Hematopoietic multipotent progenitor cell treated with erythropoietin and hydrocortisone succinate and interleukin-3 and kit ligand, for 15 days (in vitro differentiated cells): ENCODE measurements around the gene SIRT2.

Experiments
- DNase-seq: peaks from one replicate; pipeline ENCODE4 v3.0.0-alpha.2; 2015; ENCODE audit warnings: low spot score

SIRT2 gene

DNA sequence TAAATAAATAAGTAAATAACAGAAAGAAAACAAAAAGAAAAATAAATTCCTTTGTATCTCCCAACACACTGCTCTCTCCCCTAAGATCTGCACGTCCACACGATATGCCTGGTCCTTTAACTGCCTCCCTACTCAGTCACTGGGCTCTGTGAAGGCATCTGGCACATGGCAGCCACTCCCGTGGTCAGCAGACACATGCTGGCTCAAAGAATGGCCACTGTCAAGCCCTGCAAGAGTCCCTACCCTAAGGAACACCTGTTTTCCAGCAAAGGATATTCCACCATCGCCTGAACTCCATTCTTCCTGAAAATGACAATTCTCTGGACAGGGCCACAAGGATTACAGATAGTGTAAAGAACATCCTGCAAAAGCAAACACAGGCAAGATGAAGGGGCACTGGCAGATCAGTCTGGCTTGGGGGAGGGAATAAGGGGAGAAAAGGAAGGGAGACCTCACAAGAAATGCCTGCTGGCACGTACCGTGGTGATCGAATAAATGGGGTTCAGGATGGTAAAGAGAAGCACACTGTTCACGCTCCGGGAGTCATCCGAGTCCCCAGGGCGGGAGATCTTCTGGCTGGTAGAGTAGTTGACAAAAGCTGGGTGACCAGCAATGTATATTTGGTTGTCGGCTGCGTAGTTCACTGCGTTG lies 53.9 kb downstream of the SIRT2 start:
- DNase-seq, result no peak

DNA sequence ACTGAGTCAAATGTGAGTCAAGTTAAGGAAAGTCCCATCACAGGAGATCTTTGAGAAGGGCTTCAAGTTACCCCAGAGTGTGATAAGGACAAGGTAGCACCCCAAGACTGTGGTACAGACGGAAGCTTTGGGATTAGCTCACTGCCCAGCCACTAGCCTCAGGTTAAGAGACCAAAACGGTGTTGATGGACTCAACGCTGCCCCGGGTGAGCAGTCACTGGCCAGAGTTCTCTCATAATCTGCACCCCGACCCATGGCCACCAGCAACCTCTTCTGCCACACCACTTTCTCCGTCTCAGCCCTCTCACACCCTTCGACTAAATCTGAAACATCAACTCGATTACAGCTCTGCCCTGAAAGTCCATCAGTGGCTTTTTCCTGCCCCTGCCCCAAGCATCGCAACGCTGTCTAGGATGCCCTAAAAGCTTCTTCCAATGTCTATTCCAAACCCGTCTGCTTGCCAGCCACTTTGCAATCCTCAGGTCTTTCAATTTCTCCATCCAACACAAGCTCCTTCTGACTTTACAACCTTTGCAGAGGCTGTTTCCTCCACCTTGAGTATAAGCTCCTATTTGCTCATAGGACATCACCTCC lies 55.2 kb downstream of the SIRT2 start:
- DNase-seq, result no peak

DNA sequence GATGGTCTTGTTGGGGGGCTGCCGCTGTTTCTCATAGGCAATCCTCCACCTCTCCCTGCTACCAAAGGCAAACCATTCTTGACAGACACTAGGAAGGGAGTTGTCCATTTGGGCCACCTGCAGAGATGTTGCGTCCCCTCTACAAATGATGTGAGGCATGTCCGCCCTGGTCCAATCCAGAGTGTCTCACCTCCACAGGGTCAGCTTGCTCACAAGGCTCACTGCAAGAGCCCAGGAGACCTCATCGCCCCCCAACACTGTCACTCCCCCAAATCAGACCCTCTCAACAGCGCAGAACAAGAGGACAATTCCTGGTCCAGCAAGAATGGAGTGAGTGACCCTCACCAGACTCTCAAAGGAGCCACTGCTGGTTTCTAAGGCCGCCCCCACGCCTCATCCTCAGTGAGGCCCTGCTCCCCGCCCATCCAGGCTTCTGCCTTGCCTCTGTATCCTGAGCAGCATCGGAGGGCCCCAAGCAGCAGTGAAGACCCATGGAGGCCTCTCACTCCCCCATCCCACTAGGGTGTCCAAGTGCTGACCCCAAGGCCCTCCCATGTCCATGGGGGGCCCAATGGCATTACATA lies 56.2 kb downstream of the SIRT2 start:
- DNase-seq, result no peak

DNA sequence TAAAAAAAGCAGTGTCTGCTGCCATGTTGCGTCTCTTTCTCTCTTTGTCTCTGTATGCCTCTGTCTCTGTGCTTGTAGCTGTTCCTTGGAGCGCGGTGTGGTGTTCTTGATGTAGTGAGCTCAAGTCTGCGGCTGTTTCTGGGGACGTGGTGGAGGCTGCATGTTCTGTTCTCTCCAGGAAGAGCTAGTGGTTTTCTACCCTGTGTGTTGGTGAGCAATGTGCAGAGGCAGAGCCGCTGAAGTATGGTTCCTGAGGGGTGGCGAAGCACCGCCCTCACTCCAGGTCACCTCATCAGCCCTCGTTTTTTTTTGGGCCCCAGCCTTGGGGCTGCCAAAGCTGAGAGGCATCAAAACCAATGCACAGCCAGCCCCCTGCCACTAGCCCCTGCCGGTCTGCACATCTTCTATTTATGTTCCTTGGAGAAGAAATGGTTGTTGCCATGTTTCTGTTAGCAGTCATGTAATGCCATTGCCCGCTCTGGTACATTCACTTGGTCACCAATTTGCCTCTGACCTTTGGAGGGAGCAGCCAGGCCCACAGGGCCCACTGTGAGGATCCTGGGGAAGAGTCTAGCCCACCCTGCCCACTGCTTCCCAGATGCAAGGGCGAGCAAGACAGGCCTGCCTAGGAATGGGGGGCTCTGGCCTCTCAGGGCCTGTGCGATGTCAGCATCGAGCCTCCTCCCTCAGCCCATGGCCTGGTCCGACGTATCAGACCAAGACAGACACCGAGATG lies 56.8 kb downstream of the SIRT2 start:
- no peak for DNase-seq

DNA sequence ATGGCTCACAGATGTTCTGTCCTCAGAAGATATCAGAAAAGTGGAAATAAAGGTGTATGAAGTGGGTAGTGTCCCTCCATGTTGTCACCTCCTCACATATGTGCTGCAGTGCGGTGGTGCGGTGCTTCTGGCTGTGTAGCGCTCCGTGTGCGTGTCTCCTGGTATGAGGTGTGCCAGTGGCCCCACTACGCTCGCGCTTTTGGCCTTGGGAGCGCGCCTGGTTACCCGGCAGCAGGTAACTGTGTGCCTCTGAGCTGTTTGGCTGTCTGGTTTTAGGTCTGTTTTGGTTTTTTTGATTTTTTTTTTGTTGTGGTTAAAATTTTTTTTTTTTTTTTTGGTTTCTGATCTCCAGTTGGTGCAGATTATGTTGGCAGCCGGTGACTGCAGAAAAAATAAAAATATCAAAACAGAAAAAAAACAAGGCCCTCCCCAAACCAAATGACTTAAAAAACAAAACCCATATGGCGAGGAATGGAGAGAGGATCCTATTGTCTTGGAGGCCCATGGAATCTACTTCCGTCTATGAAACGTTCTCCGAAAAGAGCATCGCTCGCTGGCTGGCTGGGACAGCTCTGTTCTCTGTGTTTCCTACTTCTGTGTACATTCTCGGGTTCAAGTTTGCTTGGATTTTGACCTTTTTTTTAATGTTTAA lies 57.5 kb downstream of the SIRT2 start:
- no peak for DNase-seq

DNA sequence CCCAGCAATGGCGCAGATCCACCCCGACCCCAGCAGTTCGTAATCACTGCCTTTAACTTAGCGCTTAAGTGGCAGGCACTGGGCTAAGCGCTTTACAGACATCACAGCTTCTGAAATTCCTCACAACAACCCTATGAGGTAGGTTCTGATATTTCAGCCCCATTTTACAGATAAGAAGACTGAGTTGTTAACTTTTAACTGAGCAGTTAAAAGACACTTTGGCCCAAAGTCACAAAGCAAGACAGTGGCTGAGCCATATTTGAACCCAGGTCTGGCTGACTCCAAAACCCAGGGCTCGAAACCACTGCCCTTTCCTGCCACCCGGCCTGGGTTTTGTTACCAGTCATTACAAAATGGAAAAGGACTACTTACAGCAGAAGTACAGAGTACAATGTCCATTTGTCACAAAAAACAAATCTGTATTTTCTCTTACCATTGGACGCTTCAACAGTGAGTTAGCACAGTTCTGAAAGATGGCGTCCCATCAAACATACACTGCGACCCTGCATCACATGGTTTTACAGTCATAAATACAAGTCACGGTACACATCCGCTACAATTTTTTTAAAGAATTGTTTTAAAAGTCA lies 58.1 kb downstream of the SIRT2 start:
- DNase-seq, result no peak

DNA sequence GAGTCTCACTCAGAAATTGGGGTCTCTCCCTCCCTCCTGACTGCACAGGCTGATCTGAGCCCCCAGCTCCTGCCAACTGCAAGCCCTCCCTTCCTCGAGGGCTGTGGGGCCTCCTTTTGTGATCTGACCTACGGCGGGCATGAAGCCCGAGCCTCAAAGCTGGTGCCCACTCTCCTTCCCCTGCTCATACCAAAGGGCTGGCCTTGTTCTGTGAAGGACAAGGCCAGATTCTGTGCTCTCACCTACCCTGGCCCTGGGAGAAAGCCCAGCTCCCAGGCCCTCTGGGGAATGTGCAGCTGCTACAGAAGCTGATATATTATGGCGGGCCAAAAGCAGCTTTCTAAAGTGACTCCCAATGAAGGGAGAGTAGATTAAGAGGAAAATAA lies 58.8 kb downstream of the SIRT2 start:
- DNase-seq, result no peak

DNA sequence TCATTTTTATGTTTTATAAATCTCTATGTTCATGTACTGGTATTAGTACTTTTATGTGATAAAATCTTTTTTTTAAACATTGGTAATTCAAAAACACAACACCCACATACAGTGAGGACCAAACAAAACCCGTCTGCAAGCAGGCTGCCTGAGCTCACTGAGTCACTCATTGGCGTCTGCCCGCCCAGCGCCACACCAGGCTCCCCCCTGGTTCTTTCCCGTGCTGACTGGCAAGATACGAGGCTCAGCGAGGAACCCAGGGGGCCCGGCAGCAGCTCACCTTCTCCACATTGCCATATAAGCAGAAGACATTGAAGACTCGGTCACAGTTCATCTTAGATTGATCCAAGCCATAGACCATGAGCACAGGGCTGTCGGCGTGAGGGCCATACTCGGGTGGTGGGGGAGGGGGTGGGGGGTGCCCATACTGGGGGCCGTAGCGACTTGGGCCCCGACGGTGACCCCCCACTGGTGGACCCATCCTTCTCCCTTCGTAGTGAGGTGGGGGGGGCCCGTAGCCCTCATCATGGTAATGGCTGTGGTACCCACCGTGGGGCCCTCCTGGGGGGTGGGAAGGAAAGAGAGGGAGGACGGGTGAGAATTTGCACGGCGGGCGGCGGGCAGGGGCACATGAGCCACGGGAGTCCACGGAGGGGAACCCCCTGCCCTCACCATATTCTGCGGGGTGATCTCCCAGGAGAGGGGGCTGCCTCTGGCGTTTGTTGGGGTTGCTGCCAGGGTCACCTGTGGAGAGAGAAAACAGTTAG lies 59.4 kb downstream of the SIRT2 start:
- DNase-seq, result no peak

DNA sequence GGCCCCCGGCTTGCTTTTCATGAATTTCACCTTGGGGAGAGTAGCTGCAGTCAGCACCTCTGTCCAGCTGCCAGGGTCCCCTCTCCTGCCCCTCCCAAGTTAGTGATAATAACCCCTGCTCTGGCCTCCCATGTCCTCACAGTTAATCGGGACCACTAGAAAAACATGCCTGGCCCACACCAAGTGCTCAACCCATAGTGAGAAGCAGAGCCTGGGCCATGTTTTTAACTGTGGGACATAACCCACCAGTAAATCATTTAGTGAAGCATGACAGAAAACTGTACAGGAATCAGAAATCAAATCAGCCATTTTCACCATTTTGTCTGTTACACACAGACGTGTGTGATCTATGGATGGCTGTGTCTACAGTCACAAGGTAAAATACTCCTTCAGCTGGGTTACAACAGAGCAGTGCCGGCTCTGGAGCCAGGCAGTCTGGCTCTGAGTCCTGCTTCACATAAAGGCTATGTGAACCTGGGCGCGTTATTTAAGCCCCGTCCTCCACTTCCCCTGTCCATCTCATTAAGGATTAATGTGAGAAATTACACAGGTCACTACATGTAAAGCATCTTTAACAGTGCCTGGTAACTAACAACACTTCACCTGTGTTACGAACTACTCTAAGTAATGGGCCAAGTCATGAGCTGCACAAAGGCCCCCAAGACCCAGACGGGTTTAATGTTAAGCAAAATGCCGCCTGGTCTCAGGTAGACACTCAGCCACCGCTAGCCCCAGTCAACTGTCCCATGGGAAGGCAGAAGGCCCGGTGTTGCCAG lies 60.2 kb downstream of the SIRT2 start:
- no peak for DNase-seq

DNA sequence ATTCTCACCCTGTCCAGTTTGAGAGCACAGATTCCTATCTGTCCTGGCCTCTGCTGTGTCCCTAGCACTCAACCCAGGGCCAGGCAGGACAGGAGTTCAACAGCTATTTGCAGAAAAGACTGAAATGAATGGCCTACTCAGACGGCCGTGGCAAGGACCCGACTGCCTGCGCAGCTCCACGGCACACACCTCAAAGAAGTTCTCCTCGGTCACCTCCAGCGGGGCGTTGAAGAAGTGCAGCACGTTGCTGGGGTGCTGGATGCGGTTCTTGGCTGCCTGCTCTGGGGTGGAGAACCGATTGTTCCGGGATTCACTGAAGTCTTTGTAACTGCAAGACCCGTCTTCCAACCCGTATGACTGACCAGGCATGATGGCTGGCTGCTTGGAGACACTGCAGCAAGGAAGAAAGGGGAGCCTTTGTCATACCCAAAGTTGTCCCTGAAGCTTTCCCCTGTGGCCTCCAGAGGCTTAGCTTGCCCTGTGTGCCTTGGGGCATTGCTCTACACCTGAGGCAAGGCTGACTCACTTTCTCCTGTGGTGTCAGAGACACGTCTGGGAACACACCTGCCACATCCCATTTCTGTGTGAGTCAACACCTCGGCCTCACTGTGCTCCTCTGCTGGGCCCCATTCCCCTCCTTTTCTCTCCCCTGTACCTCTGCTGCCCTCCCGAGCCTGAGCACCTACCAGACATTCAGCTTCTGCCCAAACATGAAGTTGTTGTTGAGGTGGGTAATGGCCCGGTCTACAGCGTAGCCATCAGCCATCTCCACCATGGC lies 61.0 kb downstream of the SIRT2 start:
- DNase-seq, result no peak

DNA sequence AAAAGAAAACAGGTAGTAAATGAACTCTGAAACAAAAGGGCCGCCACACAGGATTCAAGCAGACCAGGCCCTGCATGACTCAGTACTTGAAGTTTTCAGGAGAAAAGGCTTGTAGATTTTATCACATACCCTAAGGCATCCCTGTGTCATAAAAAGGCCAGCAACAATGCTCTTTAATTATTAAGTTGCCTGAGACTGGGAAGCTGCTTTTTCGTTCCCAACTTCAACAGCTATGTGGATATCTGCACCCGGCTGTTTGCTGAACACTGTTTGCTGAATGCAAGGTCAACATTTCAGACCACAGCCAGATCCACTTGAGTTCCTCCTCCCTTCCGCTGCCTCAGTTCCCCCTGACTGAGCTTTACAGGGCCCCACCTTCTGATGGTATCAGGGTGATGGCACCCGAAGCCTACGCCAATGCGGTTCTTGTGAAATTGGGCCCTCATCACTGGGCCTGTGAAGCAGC lies 61.7 kb downstream of the SIRT2 start:
- DNase-seq, result no peak

DNA sequence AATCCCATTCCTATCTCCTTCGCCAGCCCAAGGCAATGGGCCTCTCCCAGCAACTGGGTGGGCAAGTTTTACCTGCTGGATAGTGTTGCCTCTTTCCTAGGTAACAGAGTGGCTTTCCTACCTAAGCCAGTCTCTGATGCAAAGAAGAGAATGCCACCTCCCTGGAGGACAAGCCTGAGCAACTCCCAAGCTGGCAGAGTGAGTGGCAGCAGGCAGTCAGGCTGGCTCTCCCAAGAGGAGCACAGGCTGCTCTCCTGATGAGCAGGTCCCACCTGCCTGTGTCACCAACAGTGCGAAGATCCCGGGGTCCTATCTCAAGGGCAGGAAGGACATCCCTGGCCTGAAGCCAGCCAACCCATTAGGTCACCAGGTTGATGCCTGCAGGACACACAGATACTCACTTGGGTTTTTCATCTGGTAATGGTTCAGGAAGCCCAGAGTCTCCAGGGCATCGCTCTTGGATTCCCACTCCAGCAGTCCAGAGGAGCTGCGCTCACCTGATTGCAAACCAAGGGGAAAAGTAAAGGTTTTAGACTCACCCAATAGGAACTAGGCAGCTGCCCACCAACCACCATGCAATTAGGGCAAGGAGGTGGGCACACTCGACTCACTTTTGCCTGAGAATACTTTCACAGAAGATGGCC lies 62.3 kb downstream of the SIRT2 start:
- DNase-seq, result no peak

DNA sequence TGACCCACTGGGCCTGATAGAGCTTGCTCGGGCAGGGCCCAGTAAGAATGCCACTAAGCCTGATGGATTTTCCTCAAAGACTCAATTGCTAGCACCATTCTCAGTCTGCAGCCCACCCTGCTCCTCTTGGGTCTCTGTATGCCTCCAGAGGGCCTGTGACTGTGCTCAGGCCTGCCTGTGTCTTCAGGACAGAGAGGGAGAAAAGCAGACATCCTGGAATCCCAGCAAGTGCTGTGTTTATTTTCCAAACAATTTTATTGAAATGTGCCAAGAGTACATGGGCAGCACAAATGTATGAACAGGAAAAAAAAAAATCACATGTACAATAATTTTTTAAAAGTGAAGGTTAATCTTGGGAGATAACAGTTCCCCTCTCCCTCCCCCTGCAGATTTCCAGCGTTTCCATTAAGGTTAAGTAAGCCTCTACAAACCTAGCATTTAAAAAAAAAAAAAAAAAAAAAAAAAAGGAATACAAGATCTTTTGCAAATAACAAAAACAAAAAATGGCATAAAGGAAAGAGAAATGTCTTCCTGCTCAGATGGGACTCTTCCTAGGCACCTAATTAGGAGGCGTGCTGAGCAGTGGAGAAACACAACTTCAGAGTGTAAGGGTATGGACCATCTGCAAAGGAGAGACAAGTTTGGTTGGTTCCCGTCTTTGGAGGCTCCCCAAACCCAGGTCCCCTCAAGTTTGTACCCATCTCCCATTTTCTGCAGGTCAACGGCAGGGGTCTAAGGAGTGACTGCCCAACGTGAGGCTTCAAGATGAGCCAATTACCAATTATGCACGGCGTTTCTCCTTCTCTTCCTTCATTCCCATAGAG lies 63.0 kb downstream of the SIRT2 start:
- no peak for DNase-seq

DNA sequence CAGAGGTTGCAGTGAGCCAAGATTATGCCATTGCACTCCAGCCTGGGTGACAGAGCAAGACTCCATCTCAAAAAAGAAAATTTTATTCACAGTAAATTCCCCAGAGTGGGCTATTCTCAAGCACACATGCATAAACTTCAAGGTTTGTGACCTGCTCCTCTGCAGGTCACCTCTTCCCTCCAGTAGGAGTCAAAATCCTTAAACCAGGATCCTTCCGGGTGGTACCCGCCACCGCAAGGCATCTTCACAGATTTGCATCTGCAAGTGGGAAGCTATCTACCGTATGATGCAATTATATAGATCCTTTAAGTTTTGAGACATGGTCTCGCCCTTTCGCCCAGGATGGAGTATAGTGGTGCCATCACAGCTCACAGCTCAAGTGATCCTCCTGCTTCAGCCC lies 64.8 kb downstream of the SIRT2 start:
- no peak for DNase-seq

DNA sequence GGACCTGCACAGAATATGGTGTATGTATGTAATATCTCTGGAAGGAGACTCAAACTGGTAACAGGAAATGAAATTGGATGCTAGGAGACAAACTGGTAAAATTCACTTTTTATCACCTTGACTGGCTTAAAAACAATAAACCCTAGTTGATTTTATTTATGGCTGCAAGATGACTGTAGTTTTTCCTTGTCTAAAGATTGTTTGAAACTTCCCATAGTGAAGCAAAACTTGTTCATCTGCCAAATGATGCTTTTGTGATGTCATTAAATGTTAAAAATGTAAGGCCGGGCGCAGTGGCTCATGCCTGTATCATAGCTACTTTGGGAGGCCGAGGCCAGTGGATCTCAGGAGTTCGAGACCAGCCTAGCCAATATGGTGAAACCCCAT lies 65.3 kb downstream of the SIRT2 start:
- no peak for DNase-seq

DNA sequence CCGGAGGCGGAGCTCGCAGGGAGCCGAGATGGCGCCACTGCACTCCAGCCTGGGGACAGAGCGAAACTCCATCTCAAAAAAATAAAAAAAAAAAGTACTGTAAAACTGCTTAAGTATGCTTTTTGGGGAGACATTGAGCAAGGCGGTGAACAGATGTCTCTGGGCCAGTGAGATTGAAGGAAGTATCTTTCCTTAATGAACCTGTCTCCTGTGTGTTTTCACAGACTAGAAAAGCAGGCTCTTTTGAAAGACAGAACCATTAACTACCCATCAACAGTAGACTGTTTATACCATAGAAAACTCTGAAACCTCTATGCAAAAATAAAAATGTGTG lies 66.4 kb downstream of the SIRT2 start:
- no peak for DNase-seq

DNA sequence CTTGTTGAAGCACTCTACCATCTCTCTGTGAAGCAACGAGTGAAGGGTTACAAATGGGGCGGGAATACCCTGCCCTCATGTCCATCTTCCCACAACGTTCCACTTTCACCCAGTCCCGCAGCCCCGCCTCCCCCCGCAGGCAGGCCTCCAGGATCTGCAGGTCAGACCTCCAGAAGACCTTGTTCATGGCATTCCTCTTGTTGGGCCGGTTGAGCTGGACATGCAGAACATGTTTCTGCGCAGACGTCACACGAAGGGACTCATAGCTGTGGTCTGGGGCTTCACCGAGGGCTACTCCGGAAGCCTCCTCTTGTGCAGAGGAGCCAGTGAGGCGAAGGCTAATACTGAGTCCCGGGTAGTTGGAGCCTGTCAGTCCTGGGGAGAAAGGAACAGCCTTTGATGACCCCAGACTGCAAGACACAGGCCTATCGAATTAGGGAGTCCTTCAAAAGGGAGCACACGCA lies 68.2 kb downstream of the SIRT2 start:
- no peak for DNase-seq

DNA sequence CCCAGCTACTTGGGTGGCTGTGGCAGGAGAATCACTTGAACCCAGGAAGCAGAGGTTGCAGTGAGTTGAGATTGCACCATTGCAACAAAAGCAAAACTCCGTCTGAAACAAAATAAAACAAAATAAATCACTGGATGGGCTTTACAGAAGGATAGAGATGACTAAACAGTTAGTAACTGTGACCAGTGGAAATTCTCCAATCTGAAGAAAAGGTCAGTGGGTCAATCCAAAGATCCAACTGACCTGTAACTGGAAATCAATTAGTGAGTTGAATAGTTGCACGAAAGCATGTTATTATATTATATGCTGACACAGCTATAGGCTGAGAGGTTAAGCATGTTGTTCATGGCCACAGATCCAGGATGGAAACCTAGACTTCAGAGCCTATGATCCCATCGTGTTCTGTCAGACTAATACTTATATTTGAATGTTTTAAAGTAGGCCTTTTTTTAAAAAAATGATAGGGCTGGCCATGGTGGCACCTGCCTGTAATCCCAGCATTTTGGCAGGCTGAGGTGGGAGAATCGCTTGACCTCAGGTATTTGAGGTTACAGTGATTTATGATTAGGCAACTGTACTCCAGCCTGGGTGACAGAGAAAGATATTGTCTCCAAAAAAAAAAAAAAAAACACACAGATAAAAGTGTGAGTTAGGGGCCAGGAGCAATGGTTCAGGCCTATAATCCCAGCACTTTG lies 69.2 kb downstream of the SIRT2 start:
- no peak for DNase-seq
